Mesenchymal stem cell (in vitro differentiated cells and primary cell): ENCODE data around the gene ZBTB7C.
"Not testable (repeated sequence)": the region's sequence is repeated elsewhere in the genome, so short reads cannot be mapped to it uniquely, and the experiment has no call there.

ENCODE experiments used
- DNase-seq: peaks from one replicate; pipeline ENCODE4 v3.0.0-alpha.2; 2013
- H2AFZ ChIP-seq: one replicate; pipeline ENCODE4 v1.6.1; 2013; ENCODE audit warnings: low read depth, mild to moderate bottlenecking, control low read depth, inconsistent platforms, low read length, moderate library complexity
- H2AK5ac ChIP-seq: 2 replicates; pipeline ENCODE4 v1.6.1; 2013; ENCODE audit warnings: low read length, moderate library complexity, mild to moderate bottlenecking, inconsistent platforms; ENCODE audit not compliant: severe bottlenecking
- H2BK120ac ChIP-seq: one replicate; pipeline ENCODE4 v1.6.1; 2013; ENCODE audit warnings: low read depth, mild to moderate bottlenecking, inconsistent platforms, low read length, moderate library complexity
- H2BK12ac ChIP-seq, 2 experiments: one replicate each; pipeline ENCODE4 v1.6.1; 2013; ENCODE audit warnings: inconsistent platforms in 2 of 2, low read length in 2 of 2, mild to moderate bottlenecking in 2 of 2, moderate library complexity in 2 of 2, control low read depth in 1 of 2
- H2BK15ac ChIP-seq: one replicate; pipeline ENCODE4 v1.6.1; 2013; ENCODE audit warnings: mild to moderate bottlenecking, low read depth, inconsistent platforms; ENCODE audit not compliant: poor library complexity, severe bottlenecking
- H2BK5ac ChIP-seq: 2 replicates; pipeline ENCODE4 v1.6.1; 2013; ENCODE audit warnings: low read depth, mild to moderate bottlenecking, low read length, control low read depth, inconsistent platforms; ENCODE audit not compliant: poor library complexity, severe bottlenecking
- H3K14ac ChIP-seq, 2 experiments: one replicate each; pipeline ENCODE4 v1.6.1; 2013; ENCODE audit warnings: inconsistent platforms in 2 of 2, low read length in 2 of 2, control low read depth in 1 of 2, mild to moderate bottlenecking in 1 of 2, moderate library complexity in 1 of 2
- H3K18ac ChIP-seq, 2 experiments: one replicate each; pipeline ENCODE4 v1.6.1; 2013; ENCODE audit warnings: inconsistent platforms in 2 of 2, low read length in 2 of 2, control low read depth in 1 of 2, low read depth in 1 of 2, mild to moderate bottlenecking in 1 of 2
- H3K23ac ChIP-seq, 2 experiments: one replicate each; pipeline ENCODE4 v1.6.1; 2013; ENCODE audit warnings: inconsistent platforms in 2 of 2, low read length in 2 of 2, mild to moderate bottlenecking in 2 of 2, moderate library complexity in 2 of 2, control low read depth in 1 of 2
- H3K27ac ChIP-seq: 2 replicates; pipeline ENCODE4 v1.5.1; 2013; ENCODE audit warnings: mild to moderate bottlenecking, moderate library complexity, low read length, control low read depth, inconsistent platforms; ENCODE audit not compliant: poor library complexity, severe bottlenecking
- H3K27me3 ChIP-seq, 2 experiments: 2 replicates each; pipeline versions ENCODE4 v1.6.1 to v1.7.0; 2013; ENCODE audit warnings: low read length in 2 of 2, mild to moderate bottlenecking in 2 of 2, moderate library complexity in 2 of 2, control low read depth in 1 of 2, inconsistent platforms in 1 of 2; ENCODE audit not compliant: control insufficient read depth in 1 of 2, insufficient read depth in 1 of 2
- H3K36me3 ChIP-seq, 2 experiments: 2 replicates each; pipeline versions ENCODE4 v1.6.1 to v1.7.0; 2013; ENCODE audit warnings: low read length in 2 of 2, control low read depth in 1 of 2, inconsistent platforms in 1 of 2, low read depth in 1 of 2, mild to moderate bottlenecking in 1 of 2; ENCODE audit not compliant: insufficient read depth in 2 of 2, control insufficient read depth in 1 of 2
- H3K4ac ChIP-seq, 2 experiments: one replicate each; pipeline ENCODE4 v1.6.1; 2013; ENCODE audit warnings: inconsistent platforms in 2 of 2, low read length in 2 of 2, mild to moderate bottlenecking in 2 of 2, moderate library complexity in 2 of 2, control low read depth in 1 of 2, low read depth in 1 of 2
- H3K4me1 ChIP-seq: 2 replicates; pipeline ENCODE4 v1.6.1; 2013; ENCODE audit warnings: low read depth, low read length, control low read depth; ENCODE audit not compliant: control insufficient read depth, insufficient read depth
- H3K4me2 ChIP-seq: 2 replicates; pipeline ENCODE4 v1.6.1; 2013; ENCODE audit warnings: low read length, mild to moderate bottlenecking, inconsistent platforms; ENCODE audit not compliant: poor library complexity, severe bottlenecking
- H3K4me3 ChIP-seq, 2 experiments: 2 replicates each; pipeline versions ENCODE4 v1.5.1 to v1.7.0; 2013; ENCODE audit warnings: low read length in 2 of 2, mild to moderate bottlenecking in 2 of 2, control low read depth in 1 of 2, low read depth in 1 of 2; ENCODE audit not compliant: insufficient read depth in 1 of 2
- H3K79me1 ChIP-seq: replicated peaks from 2 replicates; pipeline ENCODE4 v1.6.1; 2013; ENCODE audit warnings: mild to moderate bottlenecking, control low read depth, low read length, inconsistent platforms; ENCODE audit not compliant: poor library complexity, severe bottlenecking
- H3K9ac ChIP-seq: 2 replicates; pipeline ENCODE4 v1.7.0; 2013; ENCODE audit warnings: mild to moderate bottlenecking, low read length, moderate library complexity
- H3K9me3 ChIP-seq: 2 replicates; pipeline ENCODE4 v1.7.0; 2013; ENCODE audit warnings: mild to moderate bottlenecking, low read length; ENCODE audit not compliant: control insufficient read depth
- H4K8ac ChIP-seq: one replicate; pipeline ENCODE4 v1.6.1; 2013; ENCODE audit warnings: inconsistent platforms, mild to moderate bottlenecking, low read length, moderate library complexity
- H4K91ac ChIP-seq: one replicate; pipeline ENCODE4 v1.6.1; 2013; ENCODE audit warnings: mild to moderate bottlenecking, low read length, inconsistent platforms
- WGBS: methylation state at CpG from one replicate; pipeline ENCODE4 v1.1.7; 2013; ENCODE audit warnings: mixed read lengths; 5-methylcytosine and 5-hydroxymethylcytosine counted together

The ZBTB7C gene

DNA sequence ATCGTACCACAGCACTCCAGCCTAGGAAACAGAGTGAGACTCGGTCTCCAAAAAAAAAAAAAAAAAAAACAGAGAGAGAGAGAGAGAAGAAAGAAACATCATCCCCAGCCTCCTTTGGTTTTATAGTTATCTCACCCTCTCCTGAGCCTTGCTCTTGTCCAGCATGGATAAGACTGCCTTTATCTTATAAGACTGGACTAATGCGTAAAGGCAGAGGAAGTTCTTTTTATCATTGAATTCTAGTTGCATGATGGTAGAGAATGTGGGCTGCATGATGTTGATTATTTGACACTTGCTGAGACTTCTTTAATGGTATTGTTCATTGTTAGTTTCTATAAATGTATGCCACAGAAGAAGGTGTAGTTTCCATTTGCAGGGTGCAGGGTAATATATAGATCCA is 124.4 kb downstream of the ZBTB7C start:
- H3K9ac ChIP-seq = no peak overlapping the region

DNA sequence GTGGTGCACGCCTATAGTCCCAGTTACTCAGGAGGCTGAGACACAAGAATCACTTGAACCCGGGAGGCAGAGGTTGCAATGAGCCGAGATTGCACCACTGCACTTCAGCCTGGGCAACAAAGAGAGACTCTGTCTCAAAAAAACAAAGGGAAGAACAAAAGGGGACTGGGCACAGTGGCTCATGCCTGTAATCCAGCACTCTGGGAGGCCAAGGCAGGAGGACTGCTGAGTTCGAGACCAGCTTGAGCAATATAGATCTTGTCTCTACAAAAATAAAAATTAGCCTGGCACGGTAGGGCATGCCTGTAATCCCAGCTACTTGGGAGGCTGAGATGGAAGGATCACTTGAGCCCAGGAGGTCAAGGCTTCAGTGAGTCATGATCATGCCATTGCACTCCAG is 125.2 kb downstream of the ZBTB7C start:
- not testable (repeated sequence) for H4K8ac ChIP-seq, DNase-seq, H4K91ac ChIP-seq, H2BK12ac ChIP-seq, H2AK5ac ChIP-seq, H3K4ac ChIP-seq, H3K9me3 ChIP-seq, H3K23ac ChIP-seq, H3K27me3 ChIP-seq, H2AFZ ChIP-seq, H3K9ac ChIP-seq, H3K4me2 ChIP-seq, H2BK120ac ChIP-seq, H3K14ac ChIP-seq, H3K4me3 ChIP-seq, H3K36me3 ChIP-seq, H3K79me1 ChIP-seq, H2BK5ac ChIP-seq, H2BK15ac ChIP-seq, H3K27ac ChIP-seq, H3K4me1 ChIP-seq, H3K18ac ChIP-seq
- 81% methylated on average over 5 of the region's 5 CpGs for WGBS

More for the DNA sequence above, 124.4 kb downstream of the ZBTB7C start:
- Histone ChIP-seq H4K8ac (no peak overlapping the region), H2BK15ac (no peak overlapping the region), H3K9me3 (peaks cover 4% of the 10 kb centered on the region), H2BK12ac (no peak overlapping the region), H4K91ac (no peak overlapping the region), H3K23ac (no peak overlapping the region), H3K4me2 (no peak overlapping the region), H2BK5ac (no peak overlapping the region), H3K27me3 (peaks cover 0 to 5% of the 10 kb centered on the region in 2 experiments), H3K4me3 (no peak overlapping the region), H3K14ac (no peak overlapping the region), H3K79me1 (no peaks in the 10 kb centered on the region), H3K27ac (no peak overlapping the region), H2AFZ (no peak overlapping the region), H3K36me3 (no peaks in the 10 kb centered on the region), H2AK5ac (no peak overlapping the region), H3K4ac (no peak overlapping the region), H3K18ac (no peak overlapping the region), H3K4me1 (no peaks in the 10 kb centered on the region), H2BK120ac (no peak overlapping the region)
- WGBS = 100% methylated on average over 1 of the region's 3 CpGs
- DNase-seq = no peak

DNA sequence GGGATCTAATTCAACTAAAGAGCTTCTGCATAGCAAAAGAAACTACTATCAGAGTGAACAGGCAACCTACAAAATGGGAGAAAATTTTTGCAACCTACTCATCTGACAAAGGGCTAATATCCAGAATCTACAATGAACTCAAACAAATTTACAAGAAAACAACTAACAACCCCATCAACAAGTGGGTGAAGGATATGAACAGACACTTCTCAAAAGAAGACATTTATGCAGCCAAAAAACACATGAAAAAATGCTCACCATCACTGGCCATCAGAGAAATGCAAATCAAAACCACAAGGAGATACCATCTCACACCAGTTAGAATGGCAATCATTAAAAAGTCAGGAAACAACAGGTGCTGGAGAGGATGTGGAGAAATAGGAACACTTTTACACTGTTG is 127.7 kb downstream of the ZBTB7C start:
- H3K27me3 ChIP-seq = peaks cover 0 to 12% of the 10 kb centered on the region in 2 experiments

DNA sequence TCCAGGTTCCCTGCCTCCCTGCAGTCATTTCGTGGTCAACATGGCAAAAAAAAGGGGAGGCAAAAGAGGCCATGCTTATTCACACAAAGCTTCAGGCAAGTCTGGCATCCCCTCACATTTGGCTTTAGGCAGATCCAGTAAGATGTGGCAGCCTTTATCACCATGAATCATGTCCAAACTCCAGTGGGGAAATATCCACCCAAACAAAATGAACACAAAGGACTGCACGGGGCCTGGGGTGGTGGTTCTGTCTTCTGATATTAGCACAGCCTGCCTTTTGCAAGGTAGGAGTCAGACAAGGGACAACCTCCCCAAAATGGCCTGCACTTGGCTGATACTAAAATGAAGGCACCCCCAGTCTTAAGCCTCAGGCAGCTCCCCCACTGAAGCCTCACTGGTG is 129.9 kb downstream of the ZBTB7C start:
- Histone ChIP-seq H2BK12ac (no peak overlapping the region), H3K18ac (no peak overlapping the region), H2BK5ac (no peak overlapping the region), H3K27ac (no peak overlapping the region), H4K91ac (no peak overlapping the region), H3K4me2 (no peak overlapping the region), H3K36me3 (no peaks in the 10 kb centered on the region), H3K27me3 (peaks cover 0 to 12% of the 10 kb centered on the region in 2 experiments), H2BK15ac (no peak overlapping the region), H3K9me3 (no peaks in the 10 kb centered on the region), H3K9ac (no peak overlapping the region), H3K79me1 (no peaks in the 10 kb centered on the region), H2AK5ac (no peak overlapping the region), H3K23ac (no peak overlapping the region), H3K4me3 (no peak overlapping the region), H2BK120ac (no peak overlapping the region), H3K14ac (no peak overlapping the region), H4K8ac (no peak overlapping the region), H3K4ac (no peak overlapping the region), H2AFZ (no peak overlapping the region), H3K4me1 (no peaks in the 10 kb centered on the region)
- DNase-seq = no peak
- WGBS = 69% methylated on average over 2 of the region's 2 CpGs

More for the DNA sequence above, 127.7 kb downstream of the ZBTB7C start:
- not testable (repeated sequence) for H2AFZ ChIP-seq, H3K27ac ChIP-seq, H4K91ac ChIP-seq, H3K4me1 ChIP-seq, H3K4me2 ChIP-seq, H3K4me3 ChIP-seq, H3K9me3 ChIP-seq, H2BK12ac ChIP-seq, H3K14ac ChIP-seq, H2BK15ac ChIP-seq, DNase-seq, H2AK5ac ChIP-seq, H3K36me3 ChIP-seq, H2BK120ac ChIP-seq, H3K4ac ChIP-seq, H4K8ac ChIP-seq, H3K79me1 ChIP-seq, H3K18ac ChIP-seq, H3K9ac ChIP-seq, H3K23ac ChIP-seq, H2BK5ac ChIP-seq
